HG02884 (cell line): ENCODE measurements around the gene RPL12.
A peak's percentile ranks its signal among the peaks of the same experiment; 100 is the strongest.
"Not testable (repeated sequence)": the region's sequence is repeated elsewhere in the genome, so short reads cannot be mapped to it uniquely, and the experiment has no call there.

Experiments
- ATAC-seq: cut with Tn5 transposase; IDR thresholded peaks from one replicate; pipeline ENCODE4 v1.9.1; 2021; ENCODE audit warnings: mild to moderate bottlenecking, moderate library complexity; ENCODE audit not compliant: unreplicated experiment

RPL12 gene

GRCh38 chr9:127470662-127471061 is 19.5 kb upstream of the RPL12 start:
- no peak for ATAC-seq

- no peak for ATAC-seq
Observed at GRCh38 chr9:127467621-127468020, 16.4 kb upstream of the RPL12 start.

- ATAC-seq, result not testable (repeated sequence)
Observed at GRCh38 chr9:127466407-127466917, 15.3 kb upstream of the RPL12 start.

- no peak for ATAC-seq
Observed at GRCh38 chr9:127463911-127464310, 12.7 kb upstream of the RPL12 start.

- no peak for ATAC-seq
Observed at GRCh38 chr9:127463382-127463781, 12.2 kb upstream of the RPL12 start.

- no peak for ATAC-seq
Observed at GRCh38 chr9:127458921-127459320, 7.7 kb upstream of the RPL12 start.

GRCh38 chr9:127457191-127457878 is 6.1 kb upstream of the RPL12 start:
- ATAC-seq, result no peak

- ATAC-seq, result no peak
Observed at GRCh38 chr9:127455324-127455992, 4.3 kb upstream of the RPL12 start.

GRCh38 chr9:127452691-127453090 is 1.5 kb upstream of the RPL12 start:
- no peak for ATAC-seq

- ATAC-seq, result peak; percentile 4
Observed at GRCh38 chr9:127451858-127452656, 851 bp upstream of the RPL12 start.

- peak; percentile 26 for ATAC-seq
Observed at GRCh38 chr9:127451608-127451857, 327 bp upstream of the RPL12 start.

GRCh38 chr9:127450243-127450760 is 904 bp downstream of the RPL12 start:
- no peak for ATAC-seq

GRCh38 chr9:127449332-127449966 is 1.8 kb downstream of the RPL12 start:
- ATAC-seq, result no peak

- ATAC-seq, result no peak
Observed at GRCh38 chr9:127448112-127448805, 2.9 kb downstream of the RPL12 start.

GRCh38 chr9:127447416-127448111 is 3.6 kb downstream of the RPL12 start:
- no peak for ATAC-seq

GRCh38 chr9:127446713-127447415 is 4.3 kb downstream of the RPL12 start:
- ATAC-seq, result no peak

GRCh38 chr9:127445851-127446712 is 5.1 kb downstream of the RPL12 start:
- ATAC-seq, result no peak
